AG04450 (cell line): Measurements from ENCODE around the gene TBX19. TPM values are rescaled to one million over a fixed set of nuclear protein-coding genes. Genes with fewer than 3 reads are reported as not detected.

Source experiments
- CTCF ChIA-PET: fragments of 300-600, 350-600 bp; formaldehyde crosslinking; extraction: SDS; loops from one replicate; lab custom pipeline; 2022; ENCODE audit warnings: antibody characterized with exemption, inconsistent platforms; lab: Charles Lee
- POLR2A ChIA-PET: fragments of 350-600 bp; formaldehyde crosslinking; extraction: SDS; loops from one replicate; lab custom pipeline; 2021; ENCODE audit warnings: antibody characterized with exemption, inconsistent platforms; lab: Yijun Ruan, JAX
- DNase-seq: peaks from one replicate; pipeline ENCODE4 v3.0.0-alpha.2; 2011; ENCODE audit warnings: low read depth, low spot score
- H3K27ac ChIP-seq: one replicate; pipeline ENCODE4 v1.5.1; 2012; ENCODE audit warnings: low read depth, low read length, control low read depth
- H3K27me3 ChIP-seq: one replicate; pipeline ENCODE4 v1.6.0; 2012; ENCODE audit warnings: low read length; ENCODE audit not compliant: control insufficient read depth, insufficient read depth
- H3K4me3 ChIP-seq: 2 replicates; pipeline ENCODE4 v1.5.1; 2011; ENCODE audit warnings: mild to moderate bottlenecking, low read depth, low read length, control low read depth
- H3K9me3 ChIP-seq: 2 replicates; pipeline ENCODE4 v1.5.1; 2012; ENCODE audit warnings: low read length; ENCODE audit not compliant: control insufficient read depth, insufficient read depth
- CTCF ChIP-seq: IDR thresholded peaks from 2 replicates; pipeline ENCODE4 v1.5.1; 2011; ENCODE audit warnings: low read depth, low read length, control low read depth, inconsistent platforms
- polyA plus RNA-seq: library from polyadenylated mRNA; depleted of rRNA; stranded (reverse); fragments of >200 nt; gene quantifications from 2 replicates; pipeline ENCODE4 v1.2.3, GENCODE V29; 2011

The TBX19 gene
- polyA plus RNA-seq, 1 experiment: 1.3 TPM

DNA sequence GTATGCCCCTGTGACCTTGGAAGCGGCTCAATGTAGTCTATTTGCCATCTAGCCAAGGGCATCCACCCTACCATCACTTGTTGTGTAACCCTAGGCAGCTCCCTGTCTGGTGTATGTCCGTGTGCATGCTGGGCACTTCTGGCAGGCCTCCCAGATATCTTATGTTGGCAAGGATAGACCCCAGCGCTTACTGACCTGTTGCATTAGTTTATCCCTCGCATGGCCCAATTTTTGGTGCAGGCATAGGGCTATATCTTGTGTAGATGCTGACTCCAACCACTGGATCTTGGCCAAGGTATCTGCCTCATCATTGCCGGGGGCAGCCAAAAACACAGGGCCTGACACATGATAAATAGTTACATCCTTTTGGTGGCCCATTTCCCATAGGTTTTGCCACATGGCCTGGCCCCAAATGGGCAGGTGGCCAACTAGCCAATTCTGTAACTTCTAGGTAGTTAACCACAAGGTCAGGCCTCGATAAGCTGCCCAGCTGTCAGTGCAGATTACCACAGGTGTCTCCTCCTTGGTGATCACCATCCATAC lies 14.0 kb upstream of the TBX19 start:
- H3K9me3 ChIP-seq: no peaks in the 10 kb centered on the region
- H3K27ac ChIP-seq: no peak overlapping the region
- H3K4me3 ChIP-seq: no peak overlapping the region
- H3K27me3 ChIP-seq: no peaks in the 10 kb centered on the region
- DNase-seq: no peak
- POLR2A ChIA-PET: no interaction called here
- no peak for TF ChIP-seq CTCF
- CTCF ChIA-PET: no interaction called here

DNA sequence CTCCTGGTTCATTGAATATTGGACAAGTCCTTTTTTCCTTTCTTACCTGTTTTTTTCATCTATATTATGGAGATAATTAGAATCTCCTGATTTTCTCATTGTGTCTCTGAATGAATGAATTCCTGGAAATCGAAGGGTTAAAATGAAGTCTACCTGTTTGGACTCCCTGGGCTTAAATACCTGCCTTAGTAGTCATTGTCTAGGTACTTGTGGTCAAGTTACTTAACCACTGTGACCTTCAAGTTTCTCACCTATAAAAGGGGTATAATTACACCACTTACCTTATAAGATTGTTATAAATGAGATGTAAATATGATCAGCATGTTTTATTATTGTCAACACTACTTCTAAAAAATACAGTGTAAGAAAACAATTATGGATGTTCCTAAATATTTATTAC lies 9.0 kb upstream of the TBX19 start:
- Histone ChIP-seq H3K4me3 (no peak overlapping the region), H3K27me3 (no peaks in the 10 kb centered on the region), H3K27ac (no peak overlapping the region), H3K9me3 (no peaks in the 10 kb centered on the region)
- no peak for DNase-seq
- CTCF ChIA-PET: interaction anchor here (0.6 kb wide), 1 partner anchor 169 kb away, joined by 3 read pairs; no protein-coding TSS in a partner anchor
- TF ChIP-seq CTCF: no peak
- POLR2A ChIA-PET: no interaction called here

DNA sequence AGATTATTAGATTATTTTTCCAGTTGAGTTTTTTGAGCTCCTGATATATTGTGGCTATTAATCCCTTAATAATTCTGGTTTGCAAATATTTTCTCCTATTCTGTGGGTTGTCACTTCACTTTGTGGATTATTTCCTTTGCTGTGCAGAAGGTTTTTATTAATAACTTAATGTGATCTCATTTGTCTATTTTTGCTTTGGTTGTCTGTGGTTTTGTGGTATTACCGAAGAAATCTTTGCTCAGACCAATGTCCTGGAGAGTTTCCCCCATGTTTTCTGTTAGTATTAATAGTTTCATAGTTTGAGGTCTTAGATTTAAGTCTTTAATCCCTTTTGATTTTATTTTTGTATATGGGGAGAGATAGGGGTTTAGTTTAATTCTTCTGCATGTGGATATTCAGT lies 7.1 kb upstream of the TBX19 start:
- POLR2A ChIA-PET: no interaction called here
- CTCF ChIA-PET: interaction anchor here (0.6 to 1.8 kb wide), 2 partner anchors 69 to 156 kb away, joined by 4 read pairs; no protein-coding TSS in a partner anchor
- Histone ChIP-seq H3K9me3 (no peaks in the 10 kb centered on the region), H3K4me3 (no peak overlapping the region), H3K27me3 (no peaks in the 10 kb centered on the region), H3K27ac (no peak overlapping the region)
- no peak for DNase-seq
- no peak for TF ChIP-seq CTCF

GRCh38 chr1:168279253-168279652 lies 1.4 kb upstream of the TBX19 start:
- POLR2A ChIA-PET: no interaction called here
- H3K4me3 ChIP-seq: no peak overlapping the region
- H3K27ac ChIP-seq: no peak overlapping the region
- H3K27me3 ChIP-seq: no peaks in the 10 kb centered on the region
- DNase-seq: no peak
- CTCF ChIA-PET: interaction anchor here (1.0 to 3.1 kb wide), 2 partner anchors 44 to 64 kb away, joined by 3 to 14 read pairs; no protein-coding TSS in a partner anchor
- H3K9me3 ChIP-seq: no peaks in the 10 kb centered on the region
- no peak for TF ChIP-seq CTCF

GRCh38 chr1:168281603-168282325 lies 1.1 kb downstream of the TBX19 start:
- no peak overlapping the region for H3K27ac ChIP-seq
- ChIA-PET POLR2A (no interaction called here), CTCF (interaction anchor here (3.1 kb wide), 1 partner anchor 61 kb away, joined by 14 read pairs; no protein-coding TSS in a partner anchor)
- no peak for TF ChIP-seq CTCF
- no peak for DNase-seq
- no peaks in the 10 kb centered on the region for H3K9me3 ChIP-seq
- H3K27me3 ChIP-seq: no peaks in the 10 kb centered on the region
- no peak overlapping the region for H3K4me3 ChIP-seq
